HG02798 (cell line): Measurements from ENCODE around the gene TIMP3.

ENCODE experiments used
- ATAC-seq: cut with Tn5 transposase; IDR thresholded peaks from one replicate; pipeline ENCODE4 v1.9.1; 2021; ENCODE audit warnings: mild to moderate bottlenecking; ENCODE audit not compliant: unreplicated experiment, poor library complexity

The TIMP3 gene

GRCh38 chr22:32877196-32877595 is 75.7 kb downstream of the TIMP3 start:
- ATAC-seq = no peak

GRCh38 chr22:32879550-32879949 is 78.0 kb downstream of the TIMP3 start:
- ATAC-seq = no peak

- no peak for ATAC-seq
These were observed 78.6 kb downstream of the TIMP3 start for GRCh38 chr22:32880061-32880460.

GRCh38 chr22:32880505-32880892 is 79.0 kb downstream of the TIMP3 start:
- no peak for ATAC-seq

- no peak for ATAC-seq
These were observed 79.5 kb downstream of the TIMP3 start for GRCh38 chr22:32880893-32881596.

GRCh38 chr22:32882360-32882755 is 80.9 kb downstream of the TIMP3 start:
- ATAC-seq = no peak

- ATAC-seq = no peak
These were observed 81.4 kb downstream of the TIMP3 start for GRCh38 chr22:32882774-32883530.

- no peak for ATAC-seq
These were observed 85.9 kb downstream of the TIMP3 start for GRCh38 chr22:32887324-32887980.

GRCh38 chr22:32888976-32889375 is 87.5 kb downstream of the TIMP3 start:
- no peak for ATAC-seq

- no peak for ATAC-seq
These were observed 95.4 kb downstream of the TIMP3 start for GRCh38 chr22:32896891-32897290.

- ATAC-seq = no peak
These were observed 95.9 kb downstream of the TIMP3 start for GRCh38 chr22:32897400-32897799.

GRCh38 chr22:32900886-32901635 is 99.6 kb downstream of the TIMP3 start:
- ATAC-seq = no peak

- ATAC-seq = no peak
These were observed 100.4 kb downstream of the TIMP3 start for GRCh38 chr22:32901925-32902324.

GRCh38 chr22:32903507-32903906 is 102.0 kb downstream of the TIMP3 start:
- ATAC-seq = no peak

- no peak for ATAC-seq
These were observed 102.5 kb downstream of the TIMP3 start for GRCh38 chr22:32904044-32904443.

GRCh38 chr22:32905400-32905799 is 103.9 kb downstream of the TIMP3 start:
- no peak for ATAC-seq

GRCh38 chr22:32909581-32910428 is 108.3 kb downstream of the TIMP3 start:
- no peak for ATAC-seq

- ATAC-seq = no peak
These were observed 108.9 kb downstream of the TIMP3 start for GRCh38 chr22:32910429-32910772.

GRCh38 chr22:32911503-32911902 is 110.0 kb downstream of the TIMP3 start:
- no peak for ATAC-seq
